HEK293 (cell line): ENCODE results near the gene C16orf74.

ENCODE experiments used
- CTCF ChIA-PET: fragments of 350-600 bp; formaldehyde crosslinking; extraction: SDS; loops from one replicate; lab custom pipeline; 2021; ENCODE audit warnings: antibody characterized with exemption; lab: Yijun Ruan, JAX
- POLR2A ChIA-PET: fragments of 300-600 bp; formaldehyde crosslinking; extraction: SDS; loops from one replicate; lab custom pipeline; 2020; ENCODE audit warnings: antibody characterized with exemption, inconsistent platforms; lab: Yijun Ruan, JAX
- H3K27ac ChIP-seq: fragments of 200-500 bp; sonication (Bioruptor generic); 2 replicates; pipeline ENCODE4 v1.5.1; 2014; ENCODE audit warnings: low read depth, low read length, control low read depth, inconsistent platforms; ENCODE audit errors: extremely low read depth
- H3K36me3 ChIP-seq, 2 experiments: fragments of 200-500 bp in 1 of 2; sonication (Bioruptor generic) in 1 of 2; 1 replicate in 1 of 2; 2 replicates in 1 of 2; pipeline ENCODE4 v1.5.1; 2014 to 2017; ENCODE audit warnings: inconsistent platforms in 2 of 2, low read length in 2 of 2; ENCODE audit not compliant: control insufficient read depth in 2 of 2, insufficient read depth in 1 of 2
- H3K4me1 ChIP-seq: fragments of 200-500 bp; sonication (Bioruptor generic); 2 replicates; pipeline ENCODE4 v1.5.1; 2014; ENCODE audit warnings: mild to moderate bottlenecking, low read length, inconsistent platforms; ENCODE audit not compliant: control insufficient read depth, insufficient read depth
- H3K4me3 ChIP-seq: 2 replicates; pipeline ENCODE4 v1.5.1; 2011; ENCODE audit warnings: low read depth, mild to moderate bottlenecking, control low read depth, low read length, moderate library complexity
- H3K9me3 ChIP-seq: fragments of 200-500 bp; sonication (Bioruptor generic); 2 replicates; pipeline ENCODE4 v1.5.1; 2014; ENCODE audit warnings: low read depth, low read length, inconsistent platforms; ENCODE audit not compliant: control insufficient read depth, insufficient read depth
- GLIS1 ChIP-seq: fragments of 450-650 bp; formaldehyde crosslinking; IDR thresholded peaks from 2 replicates; pipeline ENCODE4 v1.5.1; 2016; ENCODE audit warnings: missing biosample characterization, missing genetic modification characterization
- KLF7 ChIP-seq: fragments of 450-650 bp; formaldehyde crosslinking; IDR thresholded peaks from 2 replicates; pipeline ENCODE4 v1.5.1; 2016; ENCODE audit warnings: missing biosample characterization, missing genetic modification characterization, borderline replicate concordance
- MEIS1 ChIP-seq: sonication (generic); formaldehyde crosslinking; IDR thresholded peaks from 2 replicates; pipeline ENCODE4 v1.8.1; 2022; ENCODE audit warnings: missing genetic modification reagents, mild to moderate bottlenecking, borderline replicate concordance
- PRDM10 ChIP-seq: fragments of 450-650 bp; formaldehyde crosslinking; IDR thresholded peaks from 2 replicates; pipeline ENCODE4 v1.5.1; 2016; ENCODE audit warnings: missing biosample characterization, missing genetic modification characterization
- SP7 ChIP-seq: fragments of 450-650 bp; formaldehyde crosslinking; IDR thresholded peaks from 2 replicates; pipeline ENCODE4 v1.5.1; 2016; ENCODE audit warnings: missing biosample characterization, missing genetic modification characterization
- ZIC2 ChIP-seq: fragments of 450-650 bp; formaldehyde crosslinking; IDR thresholded peaks from 2 replicates; pipeline ENCODE4 v1.5.1; 2016; ENCODE audit warnings: missing biosample characterization, missing genetic modification characterization
- ZNF140 ChIP-seq: fragments of 450-650 bp; formaldehyde crosslinking; IDR thresholded peaks from 2 replicates; pipeline ENCODE4 v1.5.1; 2016; ENCODE audit warnings: missing biosample characterization, missing genetic modification characterization
- ZNF449 ChIP-seq: fragments of 450-650 bp; formaldehyde crosslinking; IDR thresholded peaks from 2 replicates; pipeline ENCODE4 v1.5.1; 2017; ENCODE audit warnings: missing biosample characterization, mild to moderate bottlenecking, missing genetic modification characterization, moderate library complexity
- ZNF501 ChIP-seq: fragments of 450-650 bp; formaldehyde crosslinking; IDR thresholded peaks from 2 replicates; pipeline ENCODE4 v1.5.1; 2016; ENCODE audit warnings: missing biosample characterization, missing genetic modification characterization
- ZNF645 ChIP-seq: fragments of 450-650 bp; formaldehyde crosslinking; IDR thresholded peaks from 2 replicates; pipeline ENCODE4; 2016; ENCODE audit warnings: missing biosample characterization, missing genetic modification characterization
- ZNF76 ChIP-seq: fragments of 450-650 bp; formaldehyde crosslinking; IDR thresholded peaks from 2 replicates; pipeline ENCODE4; 2016; ENCODE audit warnings: low read depth, missing biosample characterization, missing genetic modification characterization, borderline replicate concordance
- ZNF791 ChIP-seq: fragments of 450-650 bp; formaldehyde crosslinking; IDR thresholded peaks from 2 replicates; pipeline ENCODE4 v1.5.1; 2016; ENCODE audit warnings: missing biosample characterization, missing genetic modification characterization
- ZSCAN23 ChIP-seq: fragments of 450-650 bp; formaldehyde crosslinking; IDR thresholded peaks from 2 replicates; pipeline ENCODE4 v1.5.1; 2016; ENCODE audit warnings: missing biosample characterization, missing genetic modification characterization
- ZSCAN30 ChIP-seq: fragments of 450-650 bp; IDR thresholded peaks from 2 replicates; pipeline ENCODE4 v1.5.1; 2018; ENCODE audit warnings: missing biosample characterization, mild to moderate bottlenecking, missing genetic modification characterization, moderate library complexity
- TF ChIP-seq, protein P1 (sequence below): fragments of 450-650 bp; formaldehyde crosslinking; conservative IDR thresholded peaks from 2 replicates; pipeline ENCODE4 v1.5.1; 2016; ENCODE audit warnings: low read depth, missing biosample characterization, missing genetic modification characterization
- TF ChIP-seq, protein P2 (sequence below): fragments of 450-650 bp; formaldehyde crosslinking; IDR thresholded peaks from 2 replicates; pipeline ENCODE4 v1.5.1; 2017; ENCODE audit warnings: missing biosample characterization, missing genetic modification characterization

C16orf74 gene

GRCh38 chr16:85755929-85756768 is 5.3 kb upstream of the C16orf74 start:
- Histone ChIP-seq H3K36me3 (no peaks in the 10 kb centered on the region), H3K4me3 (no peak overlapping the region), H3K27ac (no peak overlapping the region), H3K4me1 (no peaks in the 10 kb centered on the region; the same call in 1 of the 2 replicates), H3K9me3 (no peaks in the 10 kb centered on the region)
- ChIA-PET POLR2A (no interaction called here), CTCF (interaction anchor here (0.5 to 0.7 kb wide), 4 partner anchors 65 to 1714 kb away, joined by 3 to 6 read pairs (median 4); no protein-coding TSS in a partner anchor)
- TF ChIP-seq ZIC2 (tag by site-specific recombination) (peak; percentile 65), ZNF791 (tag by site-specific recombination) (no peak), GLIS1 (0 out of 2 replicates have a peak, but pooled peaks have one; percentile 7)

DNA sequence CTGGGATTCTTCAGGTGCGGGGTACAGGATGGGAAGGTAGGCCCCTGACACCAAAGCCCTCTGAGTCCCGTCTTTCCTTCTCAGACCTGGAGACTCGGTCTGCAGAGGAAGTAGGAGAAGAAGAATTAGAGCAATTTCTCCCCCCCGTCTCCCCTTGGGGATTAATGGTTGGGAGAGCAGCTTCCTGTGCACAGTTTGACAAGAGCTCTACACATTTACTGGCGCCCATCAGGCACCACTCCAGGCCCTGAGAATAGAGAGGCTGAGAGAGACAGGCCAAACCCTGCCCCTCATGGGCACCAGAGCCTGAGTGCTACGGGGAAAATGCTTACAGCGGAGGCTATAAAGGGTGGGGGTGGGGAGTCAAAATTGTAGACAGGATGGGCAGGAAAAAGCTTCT is 3.5 kb upstream of the C16orf74 start:
- Histone ChIP-seq H3K36me3 (no peaks in the 10 kb centered on the region), H3K27ac (no peak overlapping the region), H3K4me3 (no peak overlapping the region), H3K4me1 (peaks cover 5% of the 10 kb centered on the region; the same call in 1 of the 2 replicates), H3K9me3 (no peaks in the 10 kb centered on the region)
- TF ChIP-seq KLF7 (no peak), PRDM10 (tag by site-specific recombination) (no peak), ZNF140 (tag by site-specific recombination) (no peak), ZNF501 (no peak), MEIS1 (no peak), SP7 (tag by site-specific recombination) (no peak), ZNF449 (tag by site-specific recombination) (no peak), ZSCAN23 (tag by site-specific recombination) (no peak), ZSCAN30 (tag by site-specific recombination) (no peak), ZNF76 (tag by site-specific recombination) (no peak), ZNF645 (tag by site-specific recombination) (no peak)
- TF ChIP-seq, protein P1, sequence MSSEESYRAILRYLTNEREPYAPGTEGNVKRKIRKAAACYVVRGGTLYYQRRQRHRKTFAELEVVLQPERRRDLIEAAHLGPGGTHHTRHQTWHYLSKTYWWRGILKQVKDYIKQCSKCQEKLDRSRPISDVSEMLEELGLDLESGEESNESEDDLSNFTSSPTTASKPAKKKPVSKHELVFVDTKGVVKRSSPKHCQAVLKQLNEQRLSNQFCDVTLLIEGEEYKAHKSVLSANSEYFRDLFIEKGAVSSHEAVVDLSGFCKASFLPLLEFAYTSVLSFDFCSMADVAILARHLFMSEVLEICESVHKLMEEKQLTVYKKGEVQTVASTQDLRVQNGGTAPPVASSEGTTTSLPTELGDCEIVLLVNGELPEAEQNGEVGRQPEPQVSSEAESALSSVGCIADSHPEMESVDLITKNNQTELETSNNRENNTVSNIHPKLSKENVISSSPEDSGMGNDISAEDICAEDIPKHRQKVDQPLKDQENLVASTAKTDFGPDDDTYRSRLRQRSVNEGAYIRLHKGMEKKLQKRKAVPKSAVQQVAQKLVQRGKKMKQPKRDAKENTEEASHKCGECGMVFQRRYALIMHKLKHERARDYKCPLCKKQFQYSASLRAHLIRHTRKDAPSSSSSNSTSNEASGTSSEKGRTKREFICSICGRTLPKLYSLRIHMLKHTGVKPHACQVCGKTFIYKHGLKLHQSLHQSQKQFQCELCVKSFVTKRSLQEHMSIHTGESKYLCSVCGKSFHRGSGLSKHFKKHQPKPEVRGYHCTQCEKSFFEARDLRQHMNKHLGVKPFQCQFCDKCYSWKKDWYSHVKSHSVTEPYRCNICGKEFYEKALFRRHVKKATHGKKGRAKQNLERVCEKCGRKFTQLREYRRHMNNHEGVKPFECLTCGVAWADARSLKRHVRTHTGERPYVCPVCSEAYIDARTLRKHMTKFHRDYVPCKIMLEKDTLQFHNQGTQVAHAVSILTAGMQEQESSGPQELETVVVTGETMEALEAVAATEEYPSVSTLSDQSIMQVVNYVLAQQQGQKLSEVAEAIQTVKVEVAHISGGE, result no peak
- TF ChIP-seq, protein P2, sequence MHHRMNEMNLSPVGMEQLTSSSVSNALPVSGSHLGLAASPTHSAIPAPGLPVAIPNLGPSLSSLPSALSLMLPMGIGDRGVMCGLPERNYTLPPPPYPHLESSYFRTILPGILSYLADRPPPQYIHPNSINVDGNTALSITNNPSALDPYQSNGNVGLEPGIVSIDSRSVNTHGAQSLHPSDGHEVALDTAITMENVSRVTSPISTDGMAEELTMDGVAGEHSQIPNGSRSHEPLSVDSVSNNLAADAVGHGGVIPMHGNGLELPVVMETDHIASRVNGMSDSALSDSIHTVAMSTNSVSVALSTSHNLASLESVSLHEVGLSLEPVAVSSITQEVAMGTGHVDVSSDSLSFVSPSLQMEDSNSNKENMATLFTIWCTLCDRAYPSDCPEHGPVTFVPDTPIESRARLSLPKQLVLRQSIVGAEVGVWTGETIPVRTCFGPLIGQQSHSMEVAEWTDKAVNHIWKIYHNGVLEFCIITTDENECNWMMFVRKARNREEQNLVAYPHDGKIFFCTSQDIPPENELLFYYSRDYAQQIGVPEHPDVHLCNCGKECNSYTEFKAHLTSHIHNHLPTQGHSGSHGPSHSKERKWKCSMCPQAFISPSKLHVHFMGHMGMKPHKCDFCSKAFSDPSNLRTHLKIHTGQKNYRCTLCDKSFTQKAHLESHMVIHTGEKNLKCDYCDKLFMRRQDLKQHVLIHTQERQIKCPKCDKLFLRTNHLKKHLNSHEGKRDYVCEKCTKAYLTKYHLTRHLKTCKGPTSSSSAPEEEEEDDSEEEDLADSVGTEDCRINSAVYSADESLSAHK, result no peak
- CTCF ChIA-PET, result interaction anchor here (0.6 kb wide), 1 partner anchor 264 kb away, joined by 3 read pairs; no protein-coding TSS in a partner anchor
- POLR2A ChIA-PET, result no interaction called here
